Measurements from ENCODE around the gene SMIM36.

GRCh38 chr17:55492781-55493341, 18.4 kb downstream of the SMIM36 start:
- TF ChIP-seq CTCF (IDR thresholded peaks at IDR 0.05; ENCODE audit: low read length) (no peak), EZH2phosphoT487 (IDR thresholded peaks at IDR 0.05; ENCODE audit: low read length) (no peak), EZH2 (optimal IDR thresholded peaks at IDR 0.05; ENCODE audit: low read depth, low read length) (no peak)
